ENCODE results near the gene DGKE.

DGKE gene

GRCh38 chr17:56812901-56813388 lies 21.0 kb upstream of the DGKE start:
- in situ Hi-C loops (cut with MboI; ENCODE audit: low sequenced_read_pairs), result no loop called here

- in situ Hi-C loops (cut with MboI; ENCODE audit: low sequenced_read_pairs), result no loop called here
Measured at GRCh38 chr17:56815711-56816110, 18.2 kb upstream of the DGKE start.

- in situ Hi-C loops (cut with MboI; ENCODE audit: low sequenced_read_pairs), result no loop called here
Measured at GRCh38 chr17:56817066-56817465, 16.9 kb upstream of the DGKE start.

GRCh38 chr17:56819030-56819429 lies 14.9 kb upstream of the DGKE start:
- in situ Hi-C loops (cut with MboI; ENCODE audit: low sequenced_read_pairs), result no loop called here

- in situ Hi-C loops (cut with MboI; ENCODE audit: low sequenced_read_pairs), result no loop called here
Measured at GRCh38 chr17:56819431-56820145, 14.4 kb upstream of the DGKE start.

- in situ Hi-C loops (cut with MboI; ENCODE audit: low sequenced_read_pairs), result no loop called here
Measured at GRCh38 chr17:56820207-56820606, 13.7 kb upstream of the DGKE start.

GRCh38 chr17:56821847-56822534 lies 12.0 kb upstream of the DGKE start:
- in situ Hi-C loops (cut with MboI; ENCODE audit: low sequenced_read_pairs), result no loop called here

GRCh38 chr17:56822725-56823124 lies 11.2 kb upstream of the DGKE start:
- in situ Hi-C loops (cut with MboI; ENCODE audit: low sequenced_read_pairs), result no loop called here

GRCh38 chr17:56823848-56824247 lies 10.1 kb upstream of the DGKE start:
- in situ Hi-C loops (cut with MboI; ENCODE audit: low sequenced_read_pairs), result no loop called here

- in situ Hi-C loops (cut with MboI; ENCODE audit: low sequenced_read_pairs), result no loop called here
Measured at GRCh38 chr17:56824503-56824902, 9.4 kb upstream of the DGKE start.

- in situ Hi-C loops (cut with MboI; ENCODE audit: low sequenced_read_pairs), result no loop called here
Measured at GRCh38 chr17:56826611-56827414, 7.1 kb upstream of the DGKE start.

GRCh38 chr17:56830726-56831368 lies 3.1 kb upstream of the DGKE start:
- in situ Hi-C loops (cut with MboI; ENCODE audit: low sequenced_read_pairs), result no loop called here

- in situ Hi-C loops (cut with MboI; ENCODE audit: low sequenced_read_pairs), result no loop called here
Measured at GRCh38 chr17:56831369-56832095, 2.4 kb upstream of the DGKE start.

GRCh38 chr17:56832446-56832845 lies 1.5 kb upstream of the DGKE start:
- in situ Hi-C loops (cut with MboI; ENCODE audit: low sequenced_read_pairs), result no loop called here

GRCh38 chr17:56833057-56833808 lies 718 bp upstream of the DGKE start:
- in situ Hi-C loops (cut with MboI; ENCODE audit: low sequenced_read_pairs), result no loop called here

- in situ Hi-C loops (cut with MboI; ENCODE audit: low sequenced_read_pairs), result no loop called here
Measured at GRCh38 chr17:56834380-56835263, 671 bp downstream of the DGKE start.

GRCh38 chr17:56835264-56835585 lies 1.3 kb downstream of the DGKE start:
- in situ Hi-C loops (cut with MboI; ENCODE audit: low sequenced_read_pairs), result no loop called here

GRCh38 chr17:56838687-56839086 lies 4.7 kb downstream of the DGKE start:
- in situ Hi-C loops (cut with MboI; ENCODE audit: low sequenced_read_pairs), result no loop called here

GRCh38 chr17:56842577-56842976 lies 8.6 kb downstream of the DGKE start:
- in situ Hi-C loops (cut with MboI; ENCODE audit: low sequenced_read_pairs), result no loop called here
